Hepatocyte (in vitro differentiated cells): ENCODE data around the gene DHX15.

ENCODE experiments used
- EZH2phosphoT487 ChIP-seq: fragments of 200-600 bp; sonication (generic); IDR thresholded peaks from one replicate; pipeline ENCODE4 v1.6.1; 2018; ENCODE audit warnings: antibody characterized with exemption, mild to moderate bottlenecking, low read depth, moderate library complexity; ENCODE audit not compliant: unreplicated experiment, severe bottlenecking
- TF ChIP-seq, protein P1 (sequence below): fragments of 200-600 bp; sonication (generic); IDR thresholded peaks from 2 replicates; pipeline ENCODE4 v1.5.1; 2016; ENCODE audit warnings: antibody characterized with exemption, mild to moderate bottlenecking; ENCODE audit not compliant: poor library complexity

DNA sequence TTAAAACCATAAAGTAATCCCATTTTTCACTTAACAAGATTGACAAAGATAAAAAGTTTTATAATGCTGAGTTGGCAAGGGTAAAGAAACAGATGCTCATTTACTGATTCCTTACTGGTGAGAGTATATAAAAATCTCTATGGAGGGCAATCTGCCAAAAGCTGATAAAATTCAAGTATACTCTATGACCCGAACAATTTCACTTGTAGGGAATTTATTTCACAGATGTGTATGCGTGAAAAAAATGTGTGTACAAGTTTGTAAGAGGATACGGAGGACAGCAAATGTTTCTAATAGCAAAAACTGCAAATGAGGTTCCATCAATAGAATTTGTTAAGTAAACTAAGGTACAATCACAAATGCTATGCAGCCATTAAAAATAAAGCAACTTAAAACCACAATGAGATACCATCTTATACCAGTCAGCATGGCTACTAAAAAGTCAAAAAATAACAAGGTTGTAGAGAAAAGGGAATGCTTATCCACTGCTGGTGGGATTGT lies 23.4 kb downstream of the DHX15 start:
- TF ChIP-seq, protein P1, sequence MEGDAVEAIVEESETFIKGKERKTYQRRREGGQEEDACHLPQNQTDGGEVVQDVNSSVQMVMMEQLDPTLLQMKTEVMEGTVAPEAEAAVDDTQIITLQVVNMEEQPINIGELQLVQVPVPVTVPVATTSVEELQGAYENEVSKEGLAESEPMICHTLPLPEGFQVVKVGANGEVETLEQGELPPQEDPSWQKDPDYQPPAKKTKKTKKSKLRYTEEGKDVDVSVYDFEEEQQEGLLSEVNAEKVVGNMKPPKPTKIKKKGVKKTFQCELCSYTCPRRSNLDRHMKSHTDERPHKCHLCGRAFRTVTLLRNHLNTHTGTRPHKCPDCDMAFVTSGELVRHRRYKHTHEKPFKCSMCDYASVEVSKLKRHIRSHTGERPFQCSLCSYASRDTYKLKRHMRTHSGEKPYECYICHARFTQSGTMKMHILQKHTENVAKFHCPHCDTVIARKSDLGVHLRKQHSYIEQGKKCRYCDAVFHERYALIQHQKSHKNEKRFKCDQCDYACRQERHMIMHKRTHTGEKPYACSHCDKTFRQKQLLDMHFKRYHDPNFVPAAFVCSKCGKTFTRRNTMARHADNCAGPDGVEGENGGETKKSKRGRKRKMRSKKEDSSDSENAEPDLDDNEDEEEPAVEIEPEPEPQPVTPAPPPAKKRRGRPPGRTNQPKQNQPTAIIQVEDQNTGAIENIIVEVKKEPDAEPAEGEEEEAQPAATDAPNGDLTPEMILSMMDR = no peak
- TF ChIP-seq EZH2phosphoT487 = no peak
